Measurements from ENCODE around the gene KLHL36.
A peak's percentile ranks its signal among the peaks of the same experiment; 100 is the strongest.
"Not testable (repeated sequence)": the region's sequence is repeated elsewhere in the genome, so short reads cannot be mapped to it uniquely, and the experiment has no call there.

KLHL36 gene

GRCh38 chr16:84617041-84617790 is 31.1 kb upstream of the KLHL36 start:
- DNase-seq (ENCODE audit: insufficient read length) (peak; percentile 59), FAIRE-seq (no peak)

GRCh38 chr16:84617791-84618580 is 30.3 kb upstream of the KLHL36 start, which contains the start of gene COTL1:
COTL1 (minus strand) TSS chr16:84618078; CDS start chr16:84617914, 164 bp downstream.
- TF ChIP-seq POLR2AphosphoS5 (IDR thresholded peaks at IDR 0.05; ENCODE audit: low read depth, low read length) (peak; percentile 91), TAF1 (IDR thresholded peaks at IDR 0.05; ENCODE audit: borderline replicate concordance, low read depth, low read length) (peak; percentile 71; the same call in 1 of the 2 replicates), POLR2A (IDR thresholded peaks at IDR 0.05; ENCODE audit: low read depth, low read length) (peak; percentile 98)
- FAIRE-seq: peak; percentile 90
- DNase-seq (ENCODE audit: insufficient read length): peak; percentile 92

More at GRCh38 chr16:84617041-84617790, 31.1 kb upstream of the KLHL36 start:
- TF ChIP-seq POLR2AphosphoS5 (IDR thresholded peaks at IDR 0.05; ENCODE audit: low read depth, low read length) (no peak), POLR2A (IDR thresholded peaks at IDR 0.05; ENCODE audit: low read depth, low read length) (no peak)

- FAIRE-seq: no peak
- TF ChIP-seq TAF1 (IDR thresholded peaks at IDR 0.05; ENCODE audit: borderline replicate concordance, low read depth, low read length): no peak
- no peak for DNase-seq (ENCODE audit: insufficient read length)
Measured at GRCh38 chr16:84618581-84619460, 29.5 kb upstream of the KLHL36 start.

- FAIRE-seq; DNase-seq (ENCODE audit: insufficient read length): not testable (repeated sequence)
Measured at GRCh38 chr16:84620913-84621312, 27.4 kb upstream of the KLHL36 start.

- TF ChIP-seq TAF1 (IDR thresholded peaks at IDR 0.05; ENCODE audit: borderline replicate concordance, low read depth, low read length) (no peak), POLR2AphosphoS5 (IDR thresholded peaks at IDR 0.05; ENCODE audit: low read depth, low read length) (no peak), POLR2A (IDR thresholded peaks at IDR 0.05; ENCODE audit: low read depth, low read length) (no peak)
- FAIRE-seq: no peak
- DNase-seq (ENCODE audit: insufficient read length): no peak
Measured at GRCh38 chr16:84625556-84625955, 22.8 kb upstream of the KLHL36 start.

- no peak for TF ChIP-seq POLR2A (IDR thresholded peaks at IDR 0.05; ENCODE audit: low read depth, low read length)
- no peak for TF ChIP-seq TAF1 (IDR thresholded peaks at IDR 0.05; ENCODE audit: borderline replicate concordance, low read depth, low read length)
- TF ChIP-seq POLR2AphosphoS5 (IDR thresholded peaks at IDR 0.05; ENCODE audit: low read depth, low read length): no peak
- no peak for DNase-seq (ENCODE audit: insufficient read length)
- FAIRE-seq: no peak
Measured at GRCh38 chr16:84628226-84628731, 20.0 kb upstream of the KLHL36 start.

- FAIRE-seq (no peak), DNase-seq (ENCODE audit: insufficient read length) (no peak)
- TF ChIP-seq TAF1 (IDR thresholded peaks at IDR 0.05; ENCODE audit: borderline replicate concordance, low read depth, low read length): no peak
- no peak for TF ChIP-seq POLR2A (IDR thresholded peaks at IDR 0.05; ENCODE audit: low read depth, low read length)
- TF ChIP-seq POLR2AphosphoS5 (IDR thresholded peaks at IDR 0.05; ENCODE audit: low read depth, low read length): no peak
Measured at GRCh38 chr16:84629580-84629979, 18.7 kb upstream of the KLHL36 start.

- DNase-seq (ENCODE audit: insufficient read length): no peak
- FAIRE-seq: no peak
- TF ChIP-seq POLR2AphosphoS5 (IDR thresholded peaks at IDR 0.05; ENCODE audit: low read depth, low read length): no peak
Measured at GRCh38 chr16:84630009-84630408, 18.3 kb upstream of the KLHL36 start.

GRCh38 chr16:84630446-84631152 is 17.7 kb upstream of the KLHL36 start:
- DNase-seq (ENCODE audit: insufficient read length): no peak
- no peak for FAIRE-seq
- TF ChIP-seq POLR2AphosphoS5 (IDR thresholded peaks at IDR 0.05; ENCODE audit: low read depth, low read length) (no peak), TAF1 (IDR thresholded peaks at IDR 0.05; ENCODE audit: borderline replicate concordance, low read depth, low read length) (no peak), POLR2A (IDR thresholded peaks at IDR 0.05; ENCODE audit: low read depth, low read length) (no peak)

- FAIRE-seq (no peak), DNase-seq (ENCODE audit: insufficient read length) (no peak)
- TF ChIP-seq POLR2AphosphoS5 (IDR thresholded peaks at IDR 0.05; ENCODE audit: low read depth, low read length) (no peak), POLR2A (IDR thresholded peaks at IDR 0.05; ENCODE audit: low read depth, low read length) (no peak), TAF1 (IDR thresholded peaks at IDR 0.05; ENCODE audit: borderline replicate concordance, low read depth, low read length) (no peak)
Measured at GRCh38 chr16:84631153-84631466, 17.2 kb upstream of the KLHL36 start.

GRCh38 chr16:84631886-84632285 is 16.4 kb upstream of the KLHL36 start:
- FAIRE-seq (no peak), DNase-seq (ENCODE audit: insufficient read length) (no peak)
- TF ChIP-seq POLR2AphosphoS5 (IDR thresholded peaks at IDR 0.05; ENCODE audit: low read depth, low read length) (no peak), POLR2A (IDR thresholded peaks at IDR 0.05; ENCODE audit: low read depth, low read length) (no peak), TAF1 (IDR thresholded peaks at IDR 0.05; ENCODE audit: borderline replicate concordance, low read depth, low read length) (no peak)

GRCh38 chr16:84632862-84633261 is 15.4 kb upstream of the KLHL36 start:
- FAIRE-seq; DNase-seq (ENCODE audit: insufficient read length): not testable (repeated sequence)
